ENCODE measurements around the gene VAV3. TPM values are rescaled to one million over a fixed set of nuclear protein-coding genes. Genes with fewer than 3 reads are reported as not detected.

Gene VAV3
- total and polyA plus RNA-seq, 2 of the 8 experiments (the other 6 are each of a cell fraction or from before 2014, with no cell fraction given), result 2.9 to 7.9 TPM

- TF ChIP-seq ATF3 (IDR thresholded peaks at IDR 0.05; ENCODE audit: insufficient read depth, low read depth, low read length) (no peak), SUZ12 (IDR thresholded peaks at IDR 0.05; ENCODE audit: low read length) (no peak), RXRA (IDR thresholded peaks at IDR 0.05; ENCODE audit: insufficient read depth, low read depth, low read length) (no peak)
These were observed 307.6 kb downstream of the VAV3 start (continued) for GRCh38 chr1:107657356-107657755.
